Measurements from ENCODE around the gene AP5Z1.
"Not testable (repeated sequence)": the region's sequence is repeated elsewhere in the genome, so short reads cannot be mapped to it uniquely, and the experiment has no call there.

AP5Z1 gene

DNA sequence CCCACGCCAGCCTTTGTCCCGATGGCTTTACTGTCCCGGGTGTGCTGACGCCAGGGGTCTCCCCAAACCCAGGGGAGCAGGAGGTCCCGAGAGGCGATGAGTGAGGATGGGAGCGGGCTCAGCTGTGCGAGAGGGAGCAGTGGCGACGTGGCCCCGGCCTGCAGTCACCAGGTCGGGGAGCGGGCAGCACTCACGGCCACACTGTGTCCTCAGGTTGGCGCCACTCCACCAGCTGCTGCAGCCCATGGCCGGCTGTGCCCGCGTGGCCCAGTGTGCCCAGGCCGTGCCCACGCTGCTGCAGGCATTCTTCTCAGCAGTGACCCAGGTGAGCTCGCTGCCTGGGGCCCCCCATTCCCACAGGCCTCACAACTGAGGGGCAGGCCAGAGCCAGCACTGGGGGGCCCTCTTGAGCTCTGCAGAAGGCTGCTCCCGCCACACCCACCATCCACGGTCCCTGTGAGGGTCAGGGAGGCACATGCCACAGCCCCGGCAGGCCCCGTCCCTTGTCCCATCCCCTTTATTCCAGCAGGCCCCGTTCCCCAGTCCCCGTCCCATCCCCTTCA, 13.3 kb downstream of the AP5Z1 start:
- DNase-seq (ENCODE audit: low read depth, low spot score): no peak

DNA sequence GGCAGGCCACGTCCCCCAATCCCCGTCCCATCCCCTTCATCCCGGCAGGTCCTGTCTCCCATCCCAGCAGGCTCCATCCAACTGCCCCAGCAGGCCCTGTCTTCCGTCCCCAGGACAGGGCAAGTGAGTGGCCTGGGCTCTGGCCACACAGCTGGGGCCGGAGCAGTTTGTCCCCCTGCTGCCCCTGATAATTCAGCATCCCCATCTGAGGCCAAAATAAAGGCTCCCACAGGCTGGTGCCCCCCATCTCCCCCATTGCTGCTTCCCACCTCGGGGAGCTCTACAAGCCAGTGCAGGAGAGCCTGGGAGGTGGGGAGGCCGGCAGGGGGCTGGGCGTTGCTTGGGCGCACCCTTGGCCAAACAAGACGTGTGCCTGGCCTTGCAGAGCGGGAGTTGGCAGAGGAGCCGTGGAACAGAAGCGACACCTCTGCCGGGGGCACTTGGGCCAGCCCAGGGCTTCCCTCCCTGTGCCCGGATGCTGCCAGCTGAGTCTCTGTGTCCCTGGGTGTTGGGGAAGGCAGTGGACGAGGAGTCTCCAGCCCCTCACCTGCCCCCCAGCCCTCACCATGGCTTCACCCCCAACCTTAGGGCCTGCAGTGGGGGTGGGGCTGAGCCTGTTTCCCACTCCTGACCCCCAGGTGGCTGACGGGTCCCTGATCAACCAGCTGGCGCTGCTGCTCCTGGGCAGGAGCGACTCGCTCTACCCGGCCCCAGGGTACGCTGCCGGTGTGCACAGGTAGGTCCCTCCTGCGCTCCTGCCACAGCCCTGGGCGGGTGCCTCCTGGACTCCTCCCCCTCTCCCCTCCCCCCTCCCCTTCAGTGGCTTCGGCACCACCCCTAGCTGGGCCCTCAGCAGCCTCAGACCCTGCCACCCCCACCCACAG, 14.0 kb downstream of the AP5Z1 start:
- peak; percentile 48 for DNase-seq (ENCODE audit: low read depth, low spot score)

DNA sequence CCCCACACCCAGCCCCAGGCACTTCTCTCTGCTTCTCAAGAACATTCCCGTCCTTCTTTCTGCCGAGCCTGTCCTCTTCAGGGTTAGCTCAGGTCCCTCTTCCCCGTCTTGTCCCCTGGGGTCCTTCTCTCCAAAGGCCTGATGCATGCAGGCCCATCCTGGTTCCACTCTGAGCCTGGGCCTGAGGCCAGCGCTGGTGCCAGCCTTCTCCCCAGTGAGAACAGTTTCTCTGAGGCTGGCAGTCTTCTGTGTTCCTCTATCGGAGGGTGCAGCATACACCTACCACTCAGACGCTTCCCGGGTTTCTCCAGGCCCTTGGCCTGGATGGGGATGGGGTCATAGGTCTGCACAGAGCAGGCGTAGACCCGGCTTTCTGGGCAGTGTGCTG, 14.6 kb downstream of the AP5Z1 start:
- DNase-seq (ENCODE audit: low read depth, low spot score): no peak

GRCh38 chr7:4790516-4790991, 15.1 kb downstream of the AP5Z1 start:
- no peak for DNase-seq (ENCODE audit: low read depth, low spot score)

DNA sequence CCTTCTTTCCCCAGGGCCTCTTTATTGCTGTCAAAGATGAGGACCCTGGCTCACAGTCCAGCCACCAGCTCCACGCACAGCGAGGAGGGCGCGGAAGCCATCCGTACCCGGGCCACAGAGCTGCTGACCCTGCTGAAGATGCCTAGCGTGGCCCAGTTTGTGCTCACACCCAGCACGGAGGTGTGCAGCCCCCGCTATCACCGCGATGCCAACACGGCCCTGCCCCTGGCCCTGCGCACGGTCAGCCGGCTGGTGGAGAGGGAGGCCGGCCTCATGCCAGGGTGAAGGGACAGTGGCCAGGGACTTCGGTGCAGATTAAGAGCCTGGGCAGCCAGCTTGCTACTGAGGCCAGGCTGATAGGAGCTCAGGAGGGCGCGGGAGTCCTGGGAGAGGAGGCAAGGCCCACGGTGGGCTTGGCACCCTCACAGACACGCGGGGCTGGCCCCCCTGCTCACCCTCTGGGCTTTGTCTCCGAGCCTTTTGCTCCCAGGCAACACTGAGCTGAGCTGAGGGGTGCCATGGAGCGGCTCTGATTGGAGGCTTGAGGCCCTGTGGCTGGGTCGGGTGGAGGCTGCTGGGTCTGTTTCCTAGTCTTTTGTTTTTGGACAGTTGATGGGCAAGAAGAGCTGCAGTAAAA, 15.8 kb downstream of the AP5Z1 start:
- no peak for DNase-seq (ENCODE audit: low read depth, low spot score)

GRCh38 chr7:4791738-4792536, 16.5 kb downstream of the AP5Z1 start:
- peak; percentile 90 for DNase-seq (ENCODE audit: low read depth, low spot score)

- DNase-seq (ENCODE audit: low read depth, low spot score): peak; percentile 74
Observed at GRCh38 chr7:4792537-4793126, 17.2 kb downstream of the AP5Z1 start.

DNA sequence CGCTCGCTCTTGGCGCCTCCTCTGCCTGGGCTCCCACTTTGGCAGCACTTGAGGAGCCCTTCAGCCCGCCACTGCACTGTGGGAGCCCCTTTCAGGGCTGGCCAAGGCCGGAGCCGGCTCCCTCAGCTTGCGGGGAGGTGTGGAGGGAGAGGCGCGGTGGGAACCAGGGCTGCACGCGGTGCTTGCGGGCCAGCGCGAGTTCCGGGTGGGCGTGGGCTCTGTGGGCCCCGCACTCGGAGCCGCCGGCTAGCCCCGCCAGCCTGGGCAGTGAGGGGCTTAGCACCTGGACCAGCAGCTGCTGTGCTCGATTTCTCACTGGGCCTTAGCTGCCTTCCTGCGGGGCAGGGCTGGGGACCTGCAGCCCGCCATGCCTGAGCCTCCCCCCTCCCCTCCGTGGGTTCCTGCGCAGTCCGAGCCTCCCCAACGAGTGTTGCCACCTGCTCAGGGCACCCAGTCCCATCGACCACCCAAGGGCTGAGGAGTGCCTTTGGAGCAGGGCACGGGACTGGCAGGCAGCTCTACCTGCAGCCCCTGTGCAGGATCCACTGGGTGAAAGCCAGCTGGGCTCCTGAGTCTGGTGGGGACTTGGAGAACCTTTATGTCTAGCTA, 18.1 kb downstream of the AP5Z1 start:
- DNase-seq (ENCODE audit: low read depth, low spot score): not testable (repeated sequence)

GRCh38 chr7:4794171-4794570, 18.7 kb downstream of the AP5Z1 start:
- DNase-seq (ENCODE audit: low read depth, low spot score): not testable (repeated sequence)

DNA sequence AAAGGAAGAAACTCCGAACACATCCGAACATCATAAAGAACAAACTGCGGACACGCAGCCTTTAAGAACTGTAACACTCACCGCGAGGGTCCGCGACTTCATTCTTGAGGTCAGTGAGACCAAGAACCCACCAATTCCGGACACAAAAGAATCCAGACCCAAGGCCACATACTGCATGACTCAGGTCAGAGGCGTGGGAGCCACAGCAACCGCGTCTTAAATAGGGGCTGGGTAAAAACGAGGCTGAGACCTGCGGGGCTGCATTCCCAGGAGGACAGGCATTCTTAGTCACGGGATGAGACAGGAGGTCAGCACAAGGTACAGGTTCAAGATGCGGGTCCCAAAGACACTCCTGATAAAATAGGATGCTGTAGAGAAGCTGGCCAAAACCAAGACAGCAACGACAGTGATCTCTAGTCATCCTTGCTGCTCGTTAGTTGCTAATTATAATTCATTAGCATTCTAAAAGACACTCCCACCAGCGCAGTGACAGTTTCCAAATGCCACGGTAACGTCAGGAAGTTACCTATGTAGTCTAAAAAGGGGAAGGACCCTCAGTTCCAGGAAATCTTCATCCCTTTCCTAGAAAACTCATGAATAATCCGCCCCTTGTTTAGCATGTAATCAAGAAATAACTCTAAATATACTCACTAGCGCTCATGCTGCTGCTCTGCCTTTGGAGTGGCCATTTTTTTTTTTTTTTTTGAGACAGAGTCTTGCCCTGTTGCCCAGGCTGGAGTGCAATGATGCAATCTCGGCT, 19.3 kb downstream of the AP5Z1 start:
- DNase-seq (ENCODE audit: low read depth, low spot score): peak; percentile 84

- no peak for DNase-seq (ENCODE audit: low read depth, low spot score)
Observed at GRCh38 chr7:4796453-4796852, 21.0 kb downstream of the AP5Z1 start.

DNA sequence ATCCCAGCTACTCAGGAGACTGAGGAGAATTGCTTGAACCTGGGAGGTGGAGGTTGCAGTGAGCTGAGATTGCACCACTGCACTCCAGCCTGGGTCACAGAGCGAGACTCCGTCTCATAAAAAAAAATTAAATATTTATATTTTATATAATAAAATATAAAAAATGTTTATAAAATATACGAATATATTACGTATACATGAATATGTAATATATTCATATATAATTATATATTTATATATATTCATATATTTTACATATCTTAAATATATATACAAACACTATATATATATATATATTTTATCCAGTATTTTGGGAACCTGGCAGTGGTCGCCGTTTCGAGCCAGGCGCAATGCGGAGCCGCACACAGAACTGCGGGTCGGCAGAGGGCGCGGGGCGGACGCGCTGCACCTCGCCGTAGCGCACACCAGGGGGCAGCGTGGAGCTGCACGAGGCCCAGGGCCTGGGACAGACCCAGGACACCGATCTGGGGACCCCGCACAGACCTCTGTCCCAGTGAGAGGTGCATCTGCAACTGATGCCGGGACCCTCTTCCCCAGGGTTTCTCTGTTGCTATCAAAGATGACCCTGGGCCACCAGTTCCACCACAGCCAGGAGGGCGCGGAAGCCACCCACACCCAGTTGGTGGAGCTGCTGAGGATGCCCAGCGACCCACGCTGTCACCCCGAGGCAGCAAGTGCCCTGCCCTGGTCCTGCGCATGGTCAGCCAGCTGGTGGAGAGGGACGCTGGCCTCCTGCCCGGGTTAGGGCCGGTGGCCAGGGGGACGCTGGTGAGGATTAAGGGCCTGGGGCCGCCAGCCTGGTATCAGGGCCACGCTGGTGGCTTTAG, 22.7 kb downstream of the AP5Z1 start:
- DNase-seq (ENCODE audit: low read depth, low spot score): peak; percentile 91

DNA sequence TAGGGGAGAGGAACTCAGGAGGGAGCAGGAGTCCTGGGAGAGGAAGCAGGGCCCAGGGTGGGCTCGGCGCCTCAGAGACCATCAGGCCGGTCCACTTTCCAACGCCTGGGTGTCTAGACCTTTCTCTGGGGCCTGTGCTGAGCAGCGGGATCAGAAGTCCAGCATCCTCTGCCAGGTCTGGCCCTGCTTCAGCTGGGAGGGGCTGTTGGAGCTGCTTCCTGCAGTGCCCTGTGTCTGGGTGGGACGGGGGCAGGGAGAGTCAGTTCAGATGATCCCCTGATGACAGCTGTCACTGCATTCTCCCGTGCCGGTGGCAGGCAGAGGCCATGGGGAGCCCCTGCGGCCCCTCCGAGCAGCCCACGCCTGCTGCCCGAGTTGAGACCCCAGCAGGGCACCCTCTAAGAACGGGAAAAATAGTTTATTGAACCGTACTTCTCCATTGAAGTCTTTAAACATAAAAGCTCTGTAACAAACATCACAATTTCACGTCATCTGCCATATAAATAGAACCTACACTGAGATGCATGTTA, 23.3 kb downstream of the AP5Z1 start:
- no peak for DNase-seq (ENCODE audit: low read depth, low spot score)

- DNase-seq (ENCODE audit: low read depth, low spot score): peak; percentile 47
Observed at GRCh38 chr7:4799508-4800268, 24.3 kb downstream of the AP5Z1 start.

- DNase-seq (ENCODE audit: low read depth, low spot score): no peak
Observed at GRCh38 chr7:4800487-4800886, 25.1 kb downstream of the AP5Z1 start.

DNA sequence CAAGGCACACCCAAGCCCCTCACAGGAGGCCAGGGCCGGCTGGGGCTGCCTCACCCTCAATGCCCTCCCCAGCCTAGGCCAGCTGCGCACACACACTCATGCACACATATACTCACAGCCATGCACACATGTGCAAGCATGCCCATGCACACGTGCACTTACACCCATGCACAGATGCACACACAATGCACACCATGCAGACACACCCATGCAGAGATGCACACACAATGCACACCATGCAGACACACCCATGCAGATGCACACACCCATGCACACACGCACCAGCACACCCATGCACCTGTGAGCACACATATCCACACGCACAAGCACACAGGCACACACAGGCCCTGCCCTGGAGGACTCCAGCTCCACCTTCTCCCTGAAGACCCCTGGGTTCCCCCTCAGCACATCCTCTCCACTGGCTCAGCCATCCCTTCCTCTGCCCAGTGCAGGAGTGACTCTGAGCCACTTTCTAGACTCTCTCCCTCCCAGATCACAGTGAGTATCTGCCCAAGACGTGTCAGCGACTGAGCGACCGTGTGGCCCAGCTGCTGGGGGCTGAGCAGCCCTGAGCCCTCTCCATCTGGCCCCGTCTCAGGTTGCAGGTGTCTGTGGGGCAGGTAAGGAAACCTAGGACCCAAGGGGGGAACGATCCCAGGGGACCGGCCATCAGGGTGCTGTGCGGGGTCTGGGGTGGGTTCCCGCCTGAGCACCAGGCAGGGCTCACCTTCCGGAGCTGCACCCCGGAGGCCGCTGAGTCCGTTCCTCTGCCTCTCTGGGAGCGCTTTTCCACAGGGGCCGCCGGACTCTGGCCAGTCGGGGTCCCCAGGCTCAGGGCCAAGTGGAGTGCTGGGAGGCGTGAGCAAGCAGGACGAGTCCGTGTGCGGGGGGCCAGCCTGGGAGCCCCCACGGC, 25.8 kb downstream of the AP5Z1 start:
- DNase-seq (ENCODE audit: low read depth, low spot score): no peak

DNA sequence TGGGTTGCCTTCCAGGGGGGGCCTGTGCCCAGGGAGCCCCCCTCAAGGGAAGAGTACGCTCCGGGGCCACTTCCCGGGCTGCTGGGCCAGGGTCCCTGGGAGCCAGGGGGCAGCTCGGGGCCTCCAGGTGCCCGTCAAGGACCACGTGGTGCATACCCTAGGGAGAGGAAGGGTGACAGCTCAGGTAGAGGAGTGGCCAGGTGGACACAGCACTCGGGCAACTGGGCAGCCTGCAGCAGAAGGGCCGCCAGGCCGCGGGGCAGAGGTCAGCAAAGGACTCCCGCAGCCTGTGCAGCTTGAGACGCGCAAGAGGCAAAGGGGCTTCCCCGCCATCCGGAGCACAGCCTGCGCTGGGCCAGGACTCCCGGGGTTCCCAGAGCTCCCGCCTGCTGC, 26.4 kb downstream of the AP5Z1 start:
- no peak for DNase-seq (ENCODE audit: low read depth, low spot score)
